Panc1 (cell line): ENCODE data around the gene GUCY2D. TPM values are rescaled to one million over a fixed set of nuclear protein-coding genes. Genes with fewer than 3 reads are reported as not detected.

ENCODE experiments used
- ATAC-seq: fragments of 200-7000 bp; cut with Tn5 transposase; 2 replicates; pipeline ENCODE4 v1.9.1; 2020; ENCODE audit warnings: mild to moderate bottlenecking, moderate library complexity
- BruUV-seq: library from RNA; stranded (reverse); fragments of 400-500 nt; replicated peaks from 2 replicates; lab custom pipeline; 2021; lab: Mats Ljungman, UMichigan
- CTCF ChIA-PET: fragments of 300-600 bp; sonication (Branson Sonifier 250); formaldehyde crosslinking; loops from one replicate; lab custom pipeline; 2022; ENCODE audit warnings: antibody characterized with exemption; lab: Charles Lee
- POLR2A ChIA-PET: fragments of 300-600 bp; sonication (Branson Sonifier 250); formaldehyde crosslinking; loops from one replicate; lab custom pipeline; 2022; ENCODE audit warnings: antibody characterized with exemption; lab: Charles Lee
- DNase-seq: peaks from one replicate; pipeline ENCODE4 v3.0.0-alpha.2; 2010; ENCODE audit warnings: low read depth, low spot score
- H3K27ac ChIP-seq: 2 replicates; pipeline ENCODE4 v1.5.1; 2011; ENCODE audit warnings: mild to moderate bottlenecking, low read length, inconsistent platforms
- H3K27me3 ChIP-seq: fragments of 200-500 bp; sonication (Bioruptor generic); 2 replicates; pipeline ENCODE4 v1.6.0; 2014; ENCODE audit warnings: low read length, inconsistent platforms; ENCODE audit not compliant: control insufficient read depth, insufficient read depth
- H3K36me3 ChIP-seq: fragments of 200-500 bp; sonication (Bioruptor generic); 2 replicates; pipeline ENCODE4 v1.5.1; 2014; ENCODE audit warnings: inconsistent platforms, mild to moderate bottlenecking, low read length, moderate library complexity; ENCODE audit not compliant: control insufficient read depth, insufficient read depth
- H3K4me1 ChIP-seq: 2 replicates; pipeline ENCODE4 v1.5.1; 2011; ENCODE audit warnings: inconsistent platforms, mild to moderate bottlenecking, low read length, moderate library complexity; ENCODE audit not compliant: control insufficient read depth, insufficient read depth
- H3K4me3 ChIP-seq, 2 experiments: 2 replicates each; pipeline ENCODE4 v1.5.1; 2011 to 2012; ENCODE audit warnings: low read depth in 2 of 2, low read length in 2 of 2, mild to moderate bottlenecking in 2 of 2, inconsistent platforms in 1 of 2, moderate library complexity in 1 of 2
- H3K9me3 ChIP-seq: fragments of 200-500 bp; sonication (Bioruptor generic); 2 replicates; pipeline ENCODE4 v1.5.1; 2014; ENCODE audit warnings: low read depth, mild to moderate bottlenecking, inconsistent platforms, low read length, moderate library complexity; ENCODE audit not compliant: control insufficient read depth, insufficient read depth
- CTCF ChIP-seq: fragments of 450-650 bp; IDR thresholded peaks from 2 replicates; pipeline ENCODE4 v1.5.1; 2017; ENCODE audit warnings: mild to moderate bottlenecking
- POLR2AphosphoS5 ChIP-seq: IDR thresholded peaks from 2 replicates; pipeline ENCODE4 v1.6.1; 2012; ENCODE audit warnings: mild to moderate bottlenecking, low read depth, low read length, moderate library complexity
- REST ChIP-seq, 2 experiments: IDR thresholded peaks; 2 replicates each; pipeline ENCODE4 v1.6.1; 2011 to 2012; ENCODE audit warnings: low read depth in 2 of 2, control low read depth in 1 of 2, low read length in 1 of 2, mild to moderate bottlenecking in 1 of 2, moderate library complexity in 1 of 2; ENCODE audit not compliant: insufficient read depth in 1 of 2
- SIN3A ChIP-seq: IDR thresholded peaks from 2 replicates; pipeline ENCODE4 v1.6.1; 2012; ENCODE audit warnings: low read depth, mild to moderate bottlenecking, low read length, moderate library complexity, borderline replicate concordance; ENCODE audit not compliant: insufficient read depth
- TCF7L2 ChIP-seq: IDR thresholded peaks from 2 replicates; pipeline ENCODE4 v1.6.1; 2011; ENCODE audit warnings: mild to moderate bottlenecking, low read depth, low read length, inconsistent platforms
- in situ Hi-C: cut with HindIII; loops from 2 replicates; pipeline ENCODE4 v1.10.0; 2016; ENCODE audit warnings: low sequenced_read_pairs, low pct_unique_long_range_greater_than_20kb
- intact Hi-C: fragments of 100-400 bp; cut with micrococcal nuclease; formaldehyde crosslinking; loops from one replicate; pipeline ENCODE4 v1.10.0; 2022; ENCODE audit not compliant: unreplicated experiment
- total RNA-seq: library from RNA; stranded (reverse); gene quantifications from one replicate; pipeline ENCODE4 v1.2.1, GENCODE V29; 2021; ENCODE audit not compliant: unreplicated experiment

GUCY2D gene
- total RNA-seq, 1 experiment from 2014 or later, result not detected

GRCh38 chr17:8005967-8006730, 3.7 kb downstream of the GUCY2D start:
- Histone ChIP-seq H3K4me3 (no peak overlapping the region), H3K36me3 (no peaks in the 10 kb centered on the region), H3K9me3 (no peaks in the 10 kb centered on the region), H3K4me1 (no peaks in the 10 kb centered on the region), H3K27ac (no peak overlapping the region), H3K27me3 (peaks cover 4% of the 10 kb centered on the region; the same call in 1 of the 2 replicates)
- DNase-seq (no peak), ATAC-seq (no peak)
- no TSS peak for BruUV-seq
- no peak for TF ChIP-seq SIN3A
- TF ChIP-seq TCF7L2, result no peak
- no peak for TF ChIP-seq REST (IDR thresholded peaks at IDR 0.05; ENCODE audit: insufficient read depth in 1 of 2, low read depth in 2 of 2, low read length in 1 of 2)
- TF ChIP-seq POLR2AphosphoS5, result no peak
- no peak for TF ChIP-seq CTCF
- in situ Hi-C loops, result no loop called here
- intact Hi-C loops, result no loop called here
- ChIA-PET POLR2A (no interaction called here), CTCF (no interaction called here)

- TF ChIP-seq POLR2AphosphoS5, result no peak
- TF ChIP-seq CTCF, result no peak
- TF ChIP-seq TCF7L2, result no peak
- TF ChIP-seq SIN3A, result no peak
- TF ChIP-seq REST (IDR thresholded peaks at IDR 0.05; ENCODE audit: insufficient read depth in 1 of 2, low read depth in 2 of 2, low read length in 1 of 2), result no peak
- H3K4me1 ChIP-seq, result no peaks in the 10 kb centered on the region
- CTCF ChIA-PET, result no interaction called here
These were observed 4.6 kb downstream of the GUCY2D start for GRCh38 chr17:8006836-8007680.

More at GRCh38 chr17:8006836-8007680, 4.6 kb downstream of the GUCY2D start:
- Histone ChIP-seq H3K9me3 (no peaks in the 10 kb centered on the region), H3K27ac (no peak overlapping the region), H3K27me3 (no peaks in the 10 kb centered on the region), H3K36me3 (no peaks in the 10 kb centered on the region), H3K4me3 (no peak overlapping the region)
- in situ Hi-C loops, result no loop called here
- no TSS peak for BruUV-seq
- POLR2A ChIA-PET, result interaction anchor here (0.6 kb wide), 1 partner anchor 161 kb away, joined by 3 read pairs; no protein-coding TSS in a partner anchor
- DNase-seq (no peak), ATAC-seq (no peak)
- intact Hi-C loops, result no loop called here
